WERI-Rb-1 (cell line): Measurements from ENCODE around the gene RPL13A.
"Not testable (repeated sequence)": the region's sequence is repeated elsewhere in the genome, so short reads cannot be mapped to it uniquely, and the experiment has no call there.

ENCODE experiments used
- DNase-seq: peaks from one replicate; pipeline ENCODE4 v3.0.0-alpha.2; 2020
- H3K27ac ChIP-seq: fragments of 250-450 bp; sonication (Bioruptor Pico); 2 replicates; pipeline ENCODE4 v1.5.1; 2020; ENCODE audit warnings: mild to moderate bottlenecking, moderate library complexity
- H3K27me3 ChIP-seq: fragments of 250-450 bp; sonication (Bioruptor Pico); 2 replicates; pipeline ENCODE4 v1.5.1; 2021; ENCODE audit warnings: mild to moderate bottlenecking, low read depth, moderate library complexity; ENCODE audit not compliant: insufficient read depth, severe bottlenecking
- H3K36me3 ChIP-seq: fragments of 250-450 bp; sonication (Bioruptor Pico); 2 replicates; pipeline ENCODE4 v1.5.1; 2020; ENCODE audit warnings: mild to moderate bottlenecking, moderate library complexity
- H3K4me3 ChIP-seq: 2 replicates; pipeline ENCODE4 v1.5.1; 2011; ENCODE audit warnings: low read depth, mild to moderate bottlenecking, control low read depth, low read length
- H3K9me3 ChIP-seq: fragments of 250-450 bp; sonication (Bioruptor Pico); 2 replicates; pipeline ENCODE4 v1.5.1; 2021; ENCODE audit warnings: mild to moderate bottlenecking, moderate library complexity; ENCODE audit not compliant: severe bottlenecking
- TF ChIP-seq, protein P1 (sequence below): IDR thresholded peaks from 2 replicates; pipeline ENCODE4 v1.5.1; 2011; ENCODE audit warnings: low read depth, mild to moderate bottlenecking, control low read depth, inconsistent platforms, low read length

RPL13A gene

GRCh38 chr19:49441960-49442350, 45.5 kb upstream of the RPL13A start:
- Histone ChIP-seq H3K36me3 (peaks cover 8% of the 10 kb centered on the region), H3K27ac (peak overlapping the region; percentile 41), H3K27me3 (no peaks in the 10 kb centered on the region), H3K9me3 (no peaks in the 10 kb centered on the region), H3K4me3 (peak overlapping the region; percentile 54)
- TF ChIP-seq, protein P1, sequence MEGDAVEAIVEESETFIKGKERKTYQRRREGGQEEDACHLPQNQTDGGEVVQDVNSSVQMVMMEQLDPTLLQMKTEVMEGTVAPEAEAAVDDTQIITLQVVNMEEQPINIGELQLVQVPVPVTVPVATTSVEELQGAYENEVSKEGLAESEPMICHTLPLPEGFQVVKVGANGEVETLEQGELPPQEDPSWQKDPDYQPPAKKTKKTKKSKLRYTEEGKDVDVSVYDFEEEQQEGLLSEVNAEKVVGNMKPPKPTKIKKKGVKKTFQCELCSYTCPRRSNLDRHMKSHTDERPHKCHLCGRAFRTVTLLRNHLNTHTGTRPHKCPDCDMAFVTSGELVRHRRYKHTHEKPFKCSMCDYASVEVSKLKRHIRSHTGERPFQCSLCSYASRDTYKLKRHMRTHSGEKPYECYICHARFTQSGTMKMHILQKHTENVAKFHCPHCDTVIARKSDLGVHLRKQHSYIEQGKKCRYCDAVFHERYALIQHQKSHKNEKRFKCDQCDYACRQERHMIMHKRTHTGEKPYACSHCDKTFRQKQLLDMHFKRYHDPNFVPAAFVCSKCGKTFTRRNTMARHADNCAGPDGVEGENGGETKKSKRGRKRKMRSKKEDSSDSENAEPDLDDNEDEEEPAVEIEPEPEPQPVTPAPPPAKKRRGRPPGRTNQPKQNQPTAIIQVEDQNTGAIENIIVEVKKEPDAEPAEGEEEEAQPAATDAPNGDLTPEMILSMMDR: no peak
- DNase-seq: no peak

GRCh38 chr19:49442354-49442753, 45.1 kb upstream of the RPL13A start:
- H3K27ac ChIP-seq: peak overlapping the region; percentile 41
- H3K4me3 ChIP-seq: peak overlapping the region; percentile 54
- TF ChIP-seq, protein P1: no peak
- H3K36me3 ChIP-seq: peaks cover 11% of the 10 kb centered on the region
- H3K27me3 ChIP-seq: no peaks in the 10 kb centered on the region
- peak; percentile 76 for DNase-seq
- H3K9me3 ChIP-seq: no peaks in the 10 kb centered on the region

GRCh38 chr19:49442771-49443365, 44.5 kb upstream of the RPL13A start:
- DNase-seq: peak; percentile 99
- TF ChIP-seq, protein P1: no peak
- Histone ChIP-seq H3K27me3 (no peaks in the 10 kb centered on the region), H3K27ac (peak overlapping the region; percentile 67), H3K4me3 (peak overlapping the region; percentile 63), H3K9me3 (no peaks in the 10 kb centered on the region), H3K36me3 (peaks cover 15% of the 10 kb centered on the region)

DNA sequence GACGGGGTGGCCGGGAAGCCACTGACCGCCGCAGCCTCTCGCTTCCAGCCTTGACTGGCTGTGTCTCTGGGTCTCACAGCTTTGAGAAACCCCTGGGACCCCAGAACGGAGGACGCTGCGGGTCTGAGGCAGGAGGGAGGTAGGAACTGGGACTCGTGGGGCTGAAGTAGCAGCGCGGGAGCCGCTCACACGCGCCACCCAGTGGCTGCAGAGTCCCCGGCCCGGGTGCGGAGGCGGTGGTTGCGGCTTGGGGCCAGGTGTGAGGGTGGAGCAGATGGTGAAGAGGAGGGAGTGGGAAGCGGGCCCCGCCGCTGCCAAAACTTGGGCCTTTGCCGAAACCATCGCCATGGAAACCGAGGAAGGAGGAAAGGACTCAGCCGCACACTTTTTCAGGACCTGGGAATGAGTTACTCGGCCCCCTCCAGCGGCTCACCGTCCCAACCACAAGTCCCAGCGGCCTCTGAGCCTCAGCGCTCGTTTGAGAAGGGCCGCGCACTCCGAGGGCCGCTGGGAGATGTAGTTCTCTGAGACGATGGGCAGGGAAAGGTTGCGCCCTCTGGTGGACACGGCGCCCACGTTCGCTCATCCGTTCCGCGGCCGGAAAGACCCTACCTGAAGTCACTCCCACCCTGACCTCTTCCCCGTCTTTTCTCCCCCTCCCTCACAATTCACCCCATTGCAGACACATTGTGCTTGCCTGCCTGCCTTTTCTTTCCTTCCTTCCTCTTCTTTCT, 43.9 kb upstream of the RPL13A start:
- Histone ChIP-seq H3K36me3 (peaks cover 21% of the 10 kb centered on the region), H3K27ac (peak overlapping the region; percentile 67), H3K27me3 (no peaks in the 10 kb centered on the region), H3K9me3 (no peaks in the 10 kb centered on the region), H3K4me3 (peak overlapping the region; percentile 63)
- DNase-seq: peak; percentile 94
- TF ChIP-seq, protein P1: peak; percentile 90

- peaks cover 26% of the 10 kb centered on the region for H3K36me3 ChIP-seq
- H3K9me3 ChIP-seq, DNase-seq, H3K4me3 ChIP-seq, H3K27me3 ChIP-seq, H3K27ac ChIP-seq: not testable (repeated sequence)
Measured at GRCh38 chr19:49444100-49444700, 43.2 kb upstream of the RPL13A start.

GRCh38 chr19:49445997-49446396, 41.4 kb upstream of the RPL13A start:
- Histone ChIP-seq H3K27me3 (no peaks in the 10 kb centered on the region), H3K36me3 (peaks cover 39% of the 10 kb centered on the region), H3K9me3 (no peaks in the 10 kb centered on the region), H3K27ac (no peak overlapping the region), H3K4me3 (no peak overlapping the region)
- TF ChIP-seq, protein P1: no peak
- no peak for DNase-seq
